ENCODE results near the gene YBX2. TPM values are rescaled to one million over a fixed set of nuclear protein-coding genes. Genes with fewer than 3 reads are reported as not detected.

Gene YBX2
- polyA plus RNA-seq, 1 donor (not counting 4 experiments of a cell fraction or from before 2014, with no cell fraction given), result 0.05 TPM

GRCh38 chr17:7327056-7327455 is 32.6 kb upstream of the YBX2 start:
- no peaks in the 10 kb centered on the region for H3K27me3 ChIP-seq (ENCODE audit: control insufficient read depth, extremely low read depth, insufficient read depth, low read length)
- H3K27ac ChIP-seq (ENCODE audit: control insufficient read depth, insufficient read depth, low read length), result no peak overlapping the region
- dilution Hi-C loops (cut with MboI; ENCODE audit: extremely low pct_ligation_motif_present, low sequenced_read_pairs), result no loop called here
- H3K4me1 ChIP-seq (ENCODE audit: control insufficient read depth, extremely low read depth, insufficient read depth, low read length), result peaks cover 8% of the 10 kb centered on the region
- H4K20me1 ChIP-seq (ENCODE audit: control insufficient read depth, extremely low read depth, insufficient read depth, low read length), result no peaks in the 10 kb centered on the region
- H3K4me3 ChIP-seq (ENCODE audit: control insufficient read depth in 2 of 3, extremely low read depth in 1 of 3, insufficient read depth in 2 of 3, low read depth in 1 of 3, low read length in 3 of 3), result no peak overlapping the region
- no peak overlapping the region for H3K9ac ChIP-seq (ENCODE audit: control insufficient read depth, extremely low read depth, insufficient read depth, low read length)
- no peak overlapping the region for H3K4me2 ChIP-seq (ENCODE audit: control insufficient read depth, extremely low read depth, insufficient read depth, low read depth, low read length)
- no peak for TF ChIP-seq CTCF (optimal IDR thresholded peaks at IDR 0.05 in 1 of 3, IDR thresholded peaks at IDR 0.05 in 1 of 3, conservative IDR thresholded peaks at IDR 0.05 in 1 of 3; ENCODE audit: extremely low read depth in 1 of 3, insufficient read depth in 2 of 3, low read length in 3 of 3)
- TF ChIP-seq EZH2 (IDR thresholded peaks at IDR 0.05; ENCODE audit: low read length), result no peak
- H3K79me2 ChIP-seq (ENCODE audit: control insufficient read depth, insufficient read depth, low read length), result peaks cover 17% of the 10 kb centered on the region
- DNase-seq (ENCODE audit: low read depth, low spot score) (no peak), FAIRE-seq (no peak)
- H3K36me3 ChIP-seq (ENCODE audit: control insufficient read depth in 2 of 2, extremely low read depth in 1 of 2, insufficient read depth in 2 of 2, low read length in 2 of 2), result peaks cover 33 to 45% of the 10 kb centered on the region in 2 experiments
- no peaks in the 10 kb centered on the region for H3K9me3 ChIP-seq (ENCODE audit: control insufficient read depth, low read depth, low read length)
- H3K9me1 ChIP-seq (ENCODE audit: control insufficient read depth, extremely low read depth, insufficient read depth, low read length), result peaks cover 2% of the 10 kb centered on the region
- H2AFZ ChIP-seq (ENCODE audit: control insufficient read depth, low read length), result no peak overlapping the region

GRCh38 chr17:7326186-7326585 is 31.7 kb upstream of the YBX2 start:
- no peak for FAIRE-seq

More at GRCh38 chr17:7326186-7326585, 31.7 kb upstream of the YBX2 start:
- dilution Hi-C loops (cut with MboI; ENCODE audit: extremely low pct_ligation_motif_present, low sequenced_read_pairs), result no loop called here
- H3K4me3 ChIP-seq (ENCODE audit: control insufficient read depth in 2 of 3, extremely low read depth in 1 of 3, insufficient read depth in 2 of 3, low read depth in 1 of 3, low read length in 3 of 3), result no peak overlapping the region
- no peak overlapping the region for H3K4me2 ChIP-seq (ENCODE audit: control insufficient read depth, extremely low read depth, insufficient read depth, low read depth, low read length)
- H3K36me3 ChIP-seq (ENCODE audit: control insufficient read depth in 2 of 2, extremely low read depth in 1 of 2, insufficient read depth in 2 of 2, low read length in 2 of 2), result peaks cover 35 to 51% of the 10 kb centered on the region in 2 experiments
- H4K20me1 ChIP-seq (ENCODE audit: control insufficient read depth, extremely low read depth, insufficient read depth, low read length), result no peaks in the 10 kb centered on the region
- DNase-seq (ENCODE audit: low read depth, low spot score), result no peak
- H3K27me3 ChIP-seq (ENCODE audit: control insufficient read depth, extremely low read depth, insufficient read depth, low read length), result no peaks in the 10 kb centered on the region
- H3K79me2 ChIP-seq (ENCODE audit: control insufficient read depth, insufficient read depth, low read length), result peaks cover 17% of the 10 kb centered on the region
- H3K9me1 ChIP-seq (ENCODE audit: control insufficient read depth, extremely low read depth, insufficient read depth, low read length), result peaks cover 2% of the 10 kb centered on the region
- H3K9ac ChIP-seq (ENCODE audit: control insufficient read depth, extremely low read depth, insufficient read depth, low read length), result no peak overlapping the region
- no peak overlapping the region for H3K27ac ChIP-seq (ENCODE audit: control insufficient read depth, insufficient read depth, low read length)
- peaks cover 8% of the 10 kb centered on the region for H3K4me1 ChIP-seq (ENCODE audit: control insufficient read depth, extremely low read depth, insufficient read depth, low read length)
- no peak overlapping the region for H2AFZ ChIP-seq (ENCODE audit: control insufficient read depth, low read length)
- H3K9me3 ChIP-seq (ENCODE audit: control insufficient read depth, low read depth, low read length), result no peaks in the 10 kb centered on the region
- no peak for TF ChIP-seq CTCF (optimal IDR thresholded peaks at IDR 0.05 in 1 of 3, IDR thresholded peaks at IDR 0.05 in 1 of 3, conservative IDR thresholded peaks at IDR 0.05 in 1 of 3; ENCODE audit: extremely low read depth in 1 of 3, insufficient read depth in 2 of 3, low read length in 3 of 3)
- TF ChIP-seq EZH2 (IDR thresholded peaks at IDR 0.05; ENCODE audit: low read length), result no peak
